PC-3 (cell line): Measurements from ENCODE around the gene KIF2A.

ENCODE experiments used
- EZH2phosphoT487 ChIP-seq: fragments of 300-600 bp; sonication (generic); IDR thresholded peaks from 2 replicates; pipeline ENCODE4 v1.6.1; 2018; ENCODE audit warnings: mild to moderate bottlenecking, antibody characterized with exemption, low read length, borderline replicate concordance
- TF ChIP-seq, protein P1 (sequence below): fragments of 300-600 bp; sonication (generic); conservative IDR thresholded peaks from 2 replicates; pipeline ENCODE4 v1.5.1; 2017; ENCODE audit warnings: antibody characterized with exemption, low read depth, mild to moderate bottlenecking, low read length

DNA sequence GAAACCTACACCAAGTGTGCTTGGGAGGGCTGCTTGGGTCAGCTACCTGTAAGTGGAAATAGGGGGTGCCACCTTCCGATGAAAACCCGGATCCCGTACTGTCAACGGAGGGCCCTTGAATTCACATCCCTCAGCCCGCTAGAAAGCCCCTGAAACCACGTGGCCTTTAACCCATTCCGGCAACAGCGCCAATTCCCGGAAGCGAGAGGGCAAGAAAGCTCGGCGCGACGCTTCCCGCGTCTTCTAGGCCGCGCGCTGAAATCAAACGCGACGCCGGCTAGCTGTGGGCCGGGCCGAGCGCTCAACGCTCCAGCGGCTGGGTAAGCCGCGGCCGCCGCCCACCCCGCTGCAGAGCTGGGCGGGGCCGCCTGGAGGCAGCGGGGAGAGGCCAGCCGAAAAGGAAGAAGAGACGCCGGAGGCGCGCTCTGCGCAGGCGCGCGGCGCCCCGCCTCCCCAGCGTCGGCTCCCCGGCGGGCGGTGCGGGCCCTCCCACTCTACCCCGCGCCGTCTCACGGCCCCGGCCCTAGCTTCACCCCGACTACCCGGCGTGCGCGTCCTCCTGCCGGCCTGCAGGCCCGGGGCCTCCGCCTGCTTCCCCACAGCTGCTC, at the start of gene KIF2A:
- TF ChIP-seq, protein P1, sequence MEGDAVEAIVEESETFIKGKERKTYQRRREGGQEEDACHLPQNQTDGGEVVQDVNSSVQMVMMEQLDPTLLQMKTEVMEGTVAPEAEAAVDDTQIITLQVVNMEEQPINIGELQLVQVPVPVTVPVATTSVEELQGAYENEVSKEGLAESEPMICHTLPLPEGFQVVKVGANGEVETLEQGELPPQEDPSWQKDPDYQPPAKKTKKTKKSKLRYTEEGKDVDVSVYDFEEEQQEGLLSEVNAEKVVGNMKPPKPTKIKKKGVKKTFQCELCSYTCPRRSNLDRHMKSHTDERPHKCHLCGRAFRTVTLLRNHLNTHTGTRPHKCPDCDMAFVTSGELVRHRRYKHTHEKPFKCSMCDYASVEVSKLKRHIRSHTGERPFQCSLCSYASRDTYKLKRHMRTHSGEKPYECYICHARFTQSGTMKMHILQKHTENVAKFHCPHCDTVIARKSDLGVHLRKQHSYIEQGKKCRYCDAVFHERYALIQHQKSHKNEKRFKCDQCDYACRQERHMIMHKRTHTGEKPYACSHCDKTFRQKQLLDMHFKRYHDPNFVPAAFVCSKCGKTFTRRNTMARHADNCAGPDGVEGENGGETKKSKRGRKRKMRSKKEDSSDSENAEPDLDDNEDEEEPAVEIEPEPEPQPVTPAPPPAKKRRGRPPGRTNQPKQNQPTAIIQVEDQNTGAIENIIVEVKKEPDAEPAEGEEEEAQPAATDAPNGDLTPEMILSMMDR: no peak
- TF ChIP-seq EZH2phosphoT487: no peak
